Measurements from ENCODE around the gene AHCYL2.
"Not testable (repeated sequence)": the region's sequence is repeated elsewhere in the genome, so short reads cannot be mapped to it uniquely, and the experiment has no call there.

Gene AHCYL2

GRCh38 chr7:129292861-129293260 lies 68.0 kb downstream of the AHCYL2 start:
- DNase-seq (ENCODE audit: low read depth), result no peak

GRCh38 chr7:129295015-129295423 lies 70.2 kb downstream of the AHCYL2 start:
- DNase-seq (ENCODE audit: low read depth), result peak; percentile 86

GRCh38 chr7:129298268-129298893 lies 73.6 kb downstream of the AHCYL2 start:
- peak; percentile 12 for DNase-seq (ENCODE audit: low read depth)

GRCh38 chr7:129299889-129300288 lies 75.1 kb downstream of the AHCYL2 start:
- no peak for DNase-seq (ENCODE audit: low read depth)

GRCh38 chr7:129300299-129300698 lies 75.5 kb downstream of the AHCYL2 start:
- DNase-seq (ENCODE audit: low read depth), result not testable (repeated sequence)

GRCh38 chr7:129307592-129307991 lies 82.8 kb downstream of the AHCYL2 start:
- DNase-seq (ENCODE audit: low read depth), result no peak

- DNase-seq (ENCODE audit: low read depth), result no peak
Measured at GRCh38 chr7:129308047-129308446, 83.2 kb downstream of the AHCYL2 start.

- no peak for DNase-seq (ENCODE audit: low read depth)
Measured at GRCh38 chr7:129311429-129311828, 86.6 kb downstream of the AHCYL2 start.

GRCh38 chr7:129313282-129313681 lies 88.5 kb downstream of the AHCYL2 start:
- DNase-seq (ENCODE audit: low read depth), result no peak

- no peak for DNase-seq (ENCODE audit: low read depth)
Measured at GRCh38 chr7:129315960-129316359, 91.1 kb downstream of the AHCYL2 start.

- DNase-seq (ENCODE audit: low read depth), result no peak
Measured at GRCh38 chr7:129317450-129317849, 92.6 kb downstream of the AHCYL2 start.

GRCh38 chr7:129327076-129327475 lies 102.2 kb downstream of the AHCYL2 start:
- no peak for DNase-seq (ENCODE audit: low read depth)

GRCh38 chr7:129332254-129333035 lies 107.6 kb downstream of the AHCYL2 start:
- peak; percentile 13 for DNase-seq (ENCODE audit: low read depth)

- no peak for DNase-seq (ENCODE audit: low read depth)
Measured at GRCh38 chr7:129334473-129334872, 109.6 kb downstream of the AHCYL2 start.

GRCh38 chr7:129338450-129338849 lies 113.6 kb downstream of the AHCYL2 start:
- DNase-seq (ENCODE audit: low read depth), result no peak

- DNase-seq (ENCODE audit: low read depth), result no peak
Measured at GRCh38 chr7:129341212-129341611, 116.4 kb downstream of the AHCYL2 start.

GRCh38 chr7:129341816-129342806 lies 117.3 kb downstream of the AHCYL2 start:
- DNase-seq (ENCODE audit: low read depth), result no peak

- DNase-seq (ENCODE audit: low read depth), result peak; percentile 27
Measured at GRCh38 chr7:129343099-129343700, 118.4 kb downstream of the AHCYL2 start.

GRCh38 chr7:129347330-129347729 lies 122.5 kb downstream of the AHCYL2 start:
- no peak for DNase-seq (ENCODE audit: low read depth)

- no peak for DNase-seq (ENCODE audit: low read depth)
Measured at GRCh38 chr7:129348023-129348740, 123.4 kb downstream of the AHCYL2 start.

- DNase-seq (ENCODE audit: low read depth), result no peak
Measured at GRCh38 chr7:129351320-129351719, 126.5 kb downstream of the AHCYL2 start.
